Left ventricle myocardium superior (tissue), 1 donor: ENCODE results near the gene FBXW10. TPM values are rescaled to one million over a fixed set of nuclear protein-coding genes. Genes with fewer than 3 reads are reported as not detected.
"Not testable (repeated sequence)": the region's sequence is repeated elsewhere in the genome, so short reads cannot be mapped to it uniquely, and the experiment has no call there.

Experiments used
- ATAC-seq: fragments of 200-7000 bp; cut with Tn5 transposase; one replicate; pipeline ENCODE4 v1.9.1; 2020; ENCODE audit warnings: mild to moderate bottlenecking, moderate library complexity
- DNase-seq: peaks from one replicate; pipeline ENCODE4 v3.0.0-alpha.2; 2020
- intact Hi-C: fragments of 100-400 bp; cut with micrococcal nuclease; formaldehyde crosslinking; loops from one replicate; pipeline ENCODE4 v1.11.0; 2022
- long read RNA-seq: library from polyadenylated mRNA; unstranded; transcript quantifications from one replicate; pipeline ENCODE4 v2.0.0, GENCODE V29; 2021
- total RNA-seq: library from RNA; stranded (reverse); fragmentation: NEBNext Ultra II Directional; extraction: Animal tissue kit (Norgen Biotek cat#: 25700); gene quantifications from one replicate; pipeline ENCODE4 v1.2.1, GENCODE V29; 2021
- donor health status: DM: no; HTN: yes; CAD: no; lungs with severe emphysema.

FBXW10 gene
- total RNA-seq, result not detected
- long read RNA-seq, result 0 reads

- intact Hi-C loops, DNase-seq: not testable (repeated sequence)
- ATAC-seq, result peak; percentile 80
These were observed at the start of gene FBXW10 for GRCh38 chr17:18743699-18744421. TSS of gene FBXW10 (plus strand) at chr17:18744054. CDS start at chr17:18744245, 191 bp downstream.

GRCh38 chr17:18695143-18695542, 48.7 kb upstream of the FBXW10 start:
- ATAC-seq, intact Hi-C loops, DNase-seq: not testable (repeated sequence)

GRCh38 chr17:18698473-18699103, 45.3 kb upstream of the FBXW10 start:
- DNase-seq, ATAC-seq, intact Hi-C loops: not testable (repeated sequence)

GRCh38 chr17:18705955-18706354, 37.9 kb upstream of the FBXW10 start:
- ATAC-seq, DNase-seq, intact Hi-C loops: not testable (repeated sequence)

- intact Hi-C loops, DNase-seq, ATAC-seq: not testable (repeated sequence)
These were observed 35.6 kb upstream of the FBXW10 start for GRCh38 chr17:18708215-18708614.

GRCh38 chr17:18712354-18712999, 31.4 kb upstream of the FBXW10 start:
- peak; percentile 68 for DNase-seq
- ATAC-seq, result peak; percentile 74
- intact Hi-C loops, result not testable (repeated sequence)

GRCh38 chr17:18718643-18719427, 25.0 kb upstream of the FBXW10 start:
- ATAC-seq, intact Hi-C loops: not testable (repeated sequence)

GRCh38 chr17:18719428-18720110, 24.3 kb upstream of the FBXW10 start:
- intact Hi-C loops, ATAC-seq, DNase-seq: not testable (repeated sequence)

More at GRCh38 chr17:18718643-18719427, 25.0 kb upstream of the FBXW10 start:
- DNase-seq, result not testable (repeated sequence)

- ATAC-seq, result peak; percentile 85
- DNase-seq, intact Hi-C loops: not testable (repeated sequence)
These were observed 21.9 kb upstream of the FBXW10 start for GRCh38 chr17:18721775-18722547.

GRCh38 chr17:18722612-18723011, 21.2 kb upstream of the FBXW10 start:
- DNase-seq, ATAC-seq, intact Hi-C loops: not testable (repeated sequence)

- intact Hi-C loops, DNase-seq, ATAC-seq: not testable (repeated sequence)
These were observed 20.3 kb upstream of the FBXW10 start for GRCh38 chr17:18723509-18723908.

- intact Hi-C loops, ATAC-seq, DNase-seq: not testable (repeated sequence)
These were observed 11.4 kb upstream of the FBXW10 start for GRCh38 chr17:18732438-18732837.

- ATAC-seq, result peak; percentile 96
- DNase-seq, intact Hi-C loops: not testable (repeated sequence)
These were observed 10.5 kb upstream of the FBXW10 start for GRCh38 chr17:18733350-18733749.

- ATAC-seq, DNase-seq, intact Hi-C loops: not testable (repeated sequence)
These were observed 4.0 kb upstream of the FBXW10 start for GRCh38 chr17:18739616-18740391.

- intact Hi-C loops, DNase-seq: not testable (repeated sequence)
- ATAC-seq, result peak; percentile 58
These were observed 2.6 kb upstream of the FBXW10 start for GRCh38 chr17:18741228-18741627.

GRCh38 chr17:18744726-18745125, 872 bp downstream of the FBXW10 start:
- DNase-seq, ATAC-seq, intact Hi-C loops: not testable (repeated sequence)

GRCh38 chr17:18746551-18746950, 2.7 kb downstream of the FBXW10 start:
- intact Hi-C loops, ATAC-seq, DNase-seq: not testable (repeated sequence)
